HG03103 (cell line): ENCODE data around the gene CALY.

Experiments used
- ATAC-seq: cut with Tn5 transposase; IDR thresholded peaks from one replicate; pipeline ENCODE4 v1.9.1; 2021; ENCODE audit warnings: low read depth; ENCODE audit not compliant: unreplicated experiment

The CALY gene

DNA sequence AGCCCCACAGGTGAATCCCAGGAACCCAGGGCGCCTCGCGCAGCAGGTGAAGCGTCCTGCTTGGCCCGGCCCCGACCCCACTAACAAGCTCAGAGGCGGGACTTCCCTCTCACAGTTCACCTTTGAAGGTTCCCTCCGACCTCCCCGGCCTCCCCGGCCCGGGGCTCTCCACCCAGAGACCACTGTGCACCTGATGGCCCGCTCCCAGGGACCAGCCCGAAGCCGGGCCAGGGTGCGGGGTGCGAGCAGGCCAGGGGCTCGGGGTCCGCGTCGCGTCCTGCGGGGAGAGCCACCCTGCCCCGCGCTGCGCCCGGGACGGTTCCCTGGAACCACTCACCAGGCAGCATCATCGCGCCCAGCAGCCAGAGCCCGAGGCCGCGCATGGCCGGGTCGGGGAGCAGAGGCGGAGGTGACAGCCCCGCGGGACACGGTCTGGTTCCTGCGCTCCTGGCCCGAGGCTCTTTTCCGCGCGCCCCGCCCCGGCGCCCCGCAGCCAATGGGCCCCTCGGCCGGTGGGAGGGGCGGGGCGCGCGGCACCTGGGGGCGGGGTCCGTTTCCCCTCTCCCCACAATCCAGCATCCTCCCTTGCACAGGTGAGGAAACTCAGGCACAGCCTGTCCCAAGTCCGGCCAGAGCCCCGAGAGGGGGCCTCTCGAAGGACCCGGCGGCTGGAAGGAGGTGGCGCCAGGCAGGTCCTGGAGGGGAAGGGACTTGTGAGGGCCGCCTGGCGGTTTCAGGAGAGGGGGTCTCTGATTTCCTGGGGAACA lies 60.1 kb downstream of the CALY start, which contains the start of gene ADAM8:
TSS of gene ADAM8 (minus strand) at position 434 of the 767 bp plus-strand sequence. CDS start at position 383, 51 bp downstream.
- peak; percentile 41 for ATAC-seq

DNA sequence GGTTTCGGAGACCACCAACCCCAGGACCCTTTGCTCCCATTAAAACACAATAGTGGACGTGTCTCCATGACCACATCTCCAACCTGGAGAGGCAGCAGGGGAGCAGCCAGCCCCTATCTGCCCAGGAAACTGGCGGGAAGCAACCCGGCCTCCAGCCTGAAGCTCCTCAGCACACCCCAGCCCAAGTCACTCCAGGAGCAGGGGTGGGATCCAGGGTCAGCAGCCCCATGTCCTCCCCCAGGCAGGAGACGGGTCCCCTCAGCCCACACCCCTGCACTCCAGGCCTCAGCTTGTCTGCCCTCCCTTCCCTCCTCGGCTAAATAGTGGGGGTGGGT lies 60.6 kb downstream of the CALY start:
- ATAC-seq: no peak

DNA sequence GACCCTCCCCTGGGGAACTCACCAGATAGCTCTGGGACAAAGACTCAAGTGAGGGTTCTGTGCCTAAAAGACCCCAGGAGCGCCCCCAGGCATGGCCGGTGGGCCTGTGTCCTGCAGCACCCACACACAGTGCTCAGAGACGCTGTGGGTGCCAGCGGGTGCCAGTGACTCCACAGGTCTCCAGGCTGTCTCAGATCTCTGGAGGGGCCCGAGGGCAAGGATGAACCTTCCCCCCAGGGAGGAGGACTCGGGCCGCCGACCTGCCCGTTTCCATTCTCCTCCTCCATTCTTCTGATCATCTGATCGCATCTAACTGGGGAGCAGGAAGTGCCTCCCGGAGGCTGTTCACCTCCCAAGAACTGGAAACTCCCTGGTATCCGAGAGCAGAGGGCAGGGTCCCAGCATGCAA lies 61.0 kb downstream of the CALY start:
- ATAC-seq: peak; percentile 31

DNA sequence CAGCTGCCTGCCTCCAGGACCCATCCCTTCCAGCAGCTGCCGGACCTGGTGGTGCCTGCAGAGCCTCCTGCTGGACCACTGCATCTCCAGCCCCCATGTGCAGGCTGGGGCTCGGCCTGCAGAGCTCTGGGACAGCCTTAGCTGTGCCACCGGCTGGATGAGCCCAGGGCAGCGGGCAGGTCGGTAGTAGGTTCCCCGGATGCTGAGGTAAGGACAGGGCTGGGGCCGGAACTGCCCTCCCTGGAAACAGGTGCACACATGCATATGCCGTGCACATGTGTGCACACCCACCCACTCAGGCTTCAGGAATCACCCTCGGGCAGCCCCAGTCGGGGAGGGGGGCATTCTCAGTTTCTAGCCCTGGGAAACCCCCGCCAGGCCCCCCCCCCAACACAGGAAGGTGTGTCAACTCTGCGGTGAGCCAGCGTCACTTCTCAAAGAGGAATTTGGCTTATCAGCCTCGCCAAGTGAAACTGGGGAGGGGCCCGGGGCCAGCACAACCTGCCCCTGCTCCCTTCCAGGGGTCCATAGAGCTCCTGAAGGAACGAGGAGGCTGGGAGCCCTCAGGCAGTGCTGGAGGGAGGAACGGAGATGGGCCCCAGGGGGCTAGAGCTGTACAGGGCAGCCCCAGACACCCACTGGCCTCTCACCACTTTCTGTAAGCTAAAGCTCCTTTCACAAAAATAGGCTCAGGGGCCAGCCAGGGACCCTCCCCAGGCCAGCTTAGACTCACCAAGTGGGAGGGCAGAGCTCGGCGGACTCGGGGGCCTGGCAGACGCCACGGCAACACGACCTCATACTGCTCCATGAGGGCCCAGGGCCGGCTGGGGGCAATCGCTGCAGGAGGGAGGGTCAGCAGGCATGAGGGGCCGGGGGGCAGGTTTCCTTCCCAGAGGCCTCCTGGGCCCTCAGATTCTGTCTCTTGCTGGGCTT lies 61.7 kb downstream of the CALY start:
- peak; percentile 39 for ATAC-seq
